ENCODE measurements around the gene CLEC18B.
"Not testable (repeated sequence)": the region's sequence is repeated elsewhere in the genome, so short reads cannot be mapped to it uniquely, and the experiment has no call there.

The CLEC18B gene

GRCh38 chr16:74443624-74444346, 22.5 kb upstream of the CLEC18B start:
- not testable (repeated sequence) for DNase-seq

GRCh38 chr16:74439685-74440084, 18.4 kb upstream of the CLEC18B start:
- DNase-seq, result no peak

- no peak for DNase-seq
These were observed 17.3 kb upstream of the CLEC18B start for GRCh38 chr16:74438492-74438979.

- DNase-seq, result no peak
These were observed 10.2 kb upstream of the CLEC18B start for GRCh38 chr16:74431516-74431915.

- peak; percentile 70 for DNase-seq
These were observed 8.9 kb upstream of the CLEC18B start for GRCh38 chr16:74430036-74430712.

GRCh38 chr16:74428493-74428892, 7.2 kb upstream of the CLEC18B start:
- not testable (repeated sequence) for DNase-seq

GRCh38 chr16:74425751-74426150, 4.5 kb upstream of the CLEC18B start:
- DNase-seq, result not testable (repeated sequence)

GRCh38 chr16:74423721-74424120, 2.4 kb upstream of the CLEC18B start:
- not testable (repeated sequence) for DNase-seq

GRCh38 chr16:74422086-74422485, 808 bp upstream of the CLEC18B start:
- DNase-seq, result not testable (repeated sequence)

- not testable (repeated sequence) for DNase-seq
These were observed 156 bp upstream of the CLEC18B start for GRCh38 chr16:74421482-74421785.

- not testable (repeated sequence) for DNase-seq
These were observed 1.5 kb downstream of the CLEC18B start for GRCh38 chr16:74419811-74420210.

- not testable (repeated sequence) for DNase-seq
These were observed 3.4 kb downstream of the CLEC18B start for GRCh38 chr16:74417897-74418296.

GRCh38 chr16:74413920-74414319, 7.4 kb downstream of the CLEC18B start:
- DNase-seq, result not testable (repeated sequence)

- not testable (repeated sequence) for DNase-seq
These were observed 7.8 kb downstream of the CLEC18B start for GRCh38 chr16:74413485-74413884.

- DNase-seq, result not testable (repeated sequence)
These were observed 8.4 kb downstream of the CLEC18B start for GRCh38 chr16:74412775-74413390.

- DNase-seq, result not testable (repeated sequence)
These were observed 9.0 kb downstream of the CLEC18B start for GRCh38 chr16:74412138-74412774.

GRCh38 chr16:74410981-74411380, 10.3 kb downstream of the CLEC18B start:
- not testable (repeated sequence) for DNase-seq

- not testable (repeated sequence) for DNase-seq
These were observed 11.0 kb downstream of the CLEC18B start for GRCh38 chr16:74410057-74410957.

- not testable (repeated sequence) for DNase-seq
These were observed 11.9 kb downstream of the CLEC18B start for GRCh38 chr16:74409185-74409981.

GRCh38 chr16:74407362-74407705, 13.9 kb downstream of the CLEC18B start:
- peak; percentile 63 for DNase-seq

- DNase-seq, result not testable (repeated sequence)
These were observed 14.5 kb downstream of the CLEC18B start for GRCh38 chr16:74406600-74407361.
